Subcutaneous abdominal adipose tissue (tissue), 5 donors: ENCODE measurements around the gene UTS2R.

Experiments used
- H3K27ac ChIP-seq: one replicate; pipeline ENCODE4 v1.7.0; 2013; ENCODE audit warnings: low read depth, mild to moderate bottlenecking, inconsistent platforms, low read length, moderate library complexity
- H3K27me3 ChIP-seq, 5 donors: one replicate each; pipeline ENCODE4 v1.7.0; 2013; ENCODE audit warnings: low read length in 5 of 5, inconsistent platforms in 1 of 5; ENCODE audit not compliant: control insufficient read depth in 5 of 5, insufficient read depth in 4 of 5
- H3K36me3 ChIP-seq, 5 donors: one replicate each; pipeline ENCODE4 v1.7.0; 2013; ENCODE audit warnings: low read length in 5 of 5; ENCODE audit not compliant: control insufficient read depth in 5 of 5, insufficient read depth in 5 of 5
- H3K4me1 ChIP-seq, 5 donors: one replicate each; pipeline ENCODE4 v1.7.0; 2013; ENCODE audit warnings: low read length in 5 of 5, mild to moderate bottlenecking in 3 of 5, moderate library complexity in 1 of 5; ENCODE audit not compliant: control insufficient read depth in 5 of 5, insufficient read depth in 5 of 5
- H3K4me3 ChIP-seq, 5 donors: one replicate each; pipeline ENCODE4 v1.7.0; 2013; ENCODE audit warnings: low read length in 5 of 5, low read depth in 1 of 5
- H3K9ac ChIP-seq, 5 donors: one replicate each; pipeline ENCODE4 v1.7.0; 2013; ENCODE audit warnings: low read length in 5 of 5, mild to moderate bottlenecking in 4 of 5, moderate library complexity in 3 of 5
- H3K9me3 ChIP-seq, 5 donors: one replicate each; pipeline ENCODE4 v1.7.0; 2013; ENCODE audit warnings: low read length in 5 of 5; ENCODE audit not compliant: control insufficient read depth in 5 of 5
- donor health status: healthy.
- donor health status: healthy.
- donor health status: healthy.
- donor health status: healthy.
- donor health status: healthy.

The UTS2R gene

GRCh38 chr17:82390015-82390859, 18.7 kb downstream of the UTS2R start:
- Histone ChIP-seq H3K4me3 (no peak overlapping the region), H3K36me3 (peaks cover 0 to 27% (median 17%) of the 10 kb centered on the region in 5 donors), H3K9ac (no peak overlapping the region), H3K9me3 (no peaks in the 10 kb centered on the region), H3K27me3 (peaks cover 5 to 24% (median 23%) of the 10 kb centered on the region in 5 donors), H3K4me1 (peaks cover 0 to 28% (median 11%) of the 10 kb centered on the region in 5 donors), H3K27ac (no peak overlapping the region)

GRCh38 chr17:82390860-82391435, 19.4 kb downstream of the UTS2R start:
- H3K27ac ChIP-seq = no peak overlapping the region
- peaks cover 0 to 22% (median 11%) of the 10 kb centered on the region in 5 donors for H3K4me1 ChIP-seq
- peaks cover 5 to 21% (median 16%) of the 10 kb centered on the region in 5 donors for H3K27me3 ChIP-seq
- H3K4me3 ChIP-seq = no peak overlapping the region
- H3K36me3 ChIP-seq = peaks cover 0 to 27% (median 17%) of the 10 kb centered on the region in 5 donors
- H3K9me3 ChIP-seq = no peaks in the 10 kb centered on the region
- H3K9ac ChIP-seq = no peak overlapping the region

GRCh38 chr17:82391496-82392066, 20.0 kb downstream of the UTS2R start:
- peaks cover 0 to 27% (median 17%) of the 10 kb centered on the region in 5 donors for H3K36me3 ChIP-seq
- H3K27me3 ChIP-seq = peaks cover 0 to 16% (median 15%) of the 10 kb centered on the region in 5 donors
- H3K9ac ChIP-seq = no peak overlapping the region
- H3K9me3 ChIP-seq = no peaks in the 10 kb centered on the region
- H3K4me3 ChIP-seq = no peak overlapping the region
- H3K27ac ChIP-seq = no peak overlapping the region
- H3K4me1 ChIP-seq = peaks cover 0 to 21% (median 10%) of the 10 kb centered on the region in 5 donors

- peaks cover 2 to 19% (median 10%) of the 10 kb centered on the region in 5 donors for H3K4me1 ChIP-seq
- peaks cover 0 to 10% (median 7%) of the 10 kb centered on the region in 5 donors for H3K27me3 ChIP-seq
- H3K4me3 ChIP-seq = no peak overlapping the region
- no peaks in the 10 kb centered on the region for H3K9me3 ChIP-seq
- H3K9ac ChIP-seq = no peak overlapping the region
- no peak overlapping the region for H3K27ac ChIP-seq
- peaks cover 0 to 27% (median 17%) of the 10 kb centered on the region in 5 donors for H3K36me3 ChIP-seq
Observed at GRCh38 chr17:82392209-82392920, 20.8 kb downstream of the UTS2R start.

- Histone ChIP-seq H3K4me3 (no peak overlapping the region), H3K36me3 (peaks cover 0 to 27% (median 19%) of the 10 kb centered on the region in 5 donors), H3K27me3 (peaks cover 0 to 5% (median 1%) of the 10 kb centered on the region in 5 donors), H3K9ac (no peak overlapping the region), H3K4me1 (peaks cover 2 to 19% (median 9%) of the 10 kb centered on the region in 5 donors), H3K27ac (no peak overlapping the region), H3K9me3 (no peaks in the 10 kb centered on the region)
Observed at GRCh38 chr17:82392941-82393340, 21.4 kb downstream of the UTS2R start.

GRCh38 chr17:82394278-82394677, 22.7 kb downstream of the UTS2R start:
- H3K27ac ChIP-seq = no peak overlapping the region
- peaks cover 0 to 27% (median 19%) of the 10 kb centered on the region in 5 donors for H3K36me3 ChIP-seq
- peaks cover 2 to 16% (median 14%) of the 10 kb centered on the region in 5 donors for H3K4me1 ChIP-seq
- no peak overlapping the region for H3K9ac ChIP-seq
- H3K27me3 ChIP-seq = no peaks in the 10 kb centered on the region
- no peaks in the 10 kb centered on the region for H3K9me3 ChIP-seq
- H3K4me3 ChIP-seq = no peak overlapping the region

- H3K9me3 ChIP-seq = no peaks in the 10 kb centered on the region
- peaks cover 4 to 27% (median 25%) of the 10 kb centered on the region in 5 donors for H3K4me1 ChIP-seq
- H3K9ac ChIP-seq = no peak overlapping the region
- H3K36me3 ChIP-seq = peaks cover 0 to 22% (median 19%) of the 10 kb centered on the region in 5 donors
- H3K27me3 ChIP-seq = no peaks in the 10 kb centered on the region
- peak overlapping the region in 1 of 5 donors; percentile 21 for H3K4me3 ChIP-seq
- H3K27ac ChIP-seq = peak overlapping the region; percentile 62
Observed at GRCh38 chr17:82396601-82397435, 25.3 kb downstream of the UTS2R start.

GRCh38 chr17:82397449-82398335, 26.1 kb downstream of the UTS2R start:
- no peak overlapping the region for H3K27ac ChIP-seq
- no peaks in the 10 kb centered on the region for H3K27me3 ChIP-seq
- H3K4me3 ChIP-seq = no peak overlapping the region
- H3K9me3 ChIP-seq = no peaks in the 10 kb centered on the region
- H3K9ac ChIP-seq = no peak overlapping the region
- peaks cover 0 to 15% (median 13%) of the 10 kb centered on the region in 5 donors for H3K36me3 ChIP-seq
- peaks cover 4 to 27% (median 25%) of the 10 kb centered on the region in 5 donors for H3K4me1 ChIP-seq
